OCI-LY1 (cell line): ENCODE data around the gene C1orf56.

Experiments used
- H2AFZ ChIP-seq: fragments of 200-600 bp; sonication (generic), shearing (Covaris generic); 2 replicates; pipeline ENCODE4 v1.6.0; 2014; ENCODE audit warnings: antibody characterized with exemption, mild to moderate bottlenecking, low read length
- H3F3A ChIP-seq: fragments of 200-600 bp; sonication (generic), shearing (Covaris generic); 2 replicates; pipeline ENCODE4 v1.6.0; 2014; ENCODE audit warnings: mild to moderate bottlenecking, antibody characterized with exemption, low read length, moderate library complexity; ENCODE audit not compliant: insufficient read depth
- H3K27ac ChIP-seq: fragments of 200-600 bp; sonication (generic); 2 replicates; pipeline ENCODE4 v1.5.1; 2014; ENCODE audit warnings: low read length, mixed run types, mild to moderate bottlenecking, low read depth; ENCODE audit not compliant: poor library complexity, severe bottlenecking
- H3K27me3 ChIP-seq: fragments of 200-600 bp; sonication (generic); 2 replicates; pipeline ENCODE4 v1.6.0; 2014; ENCODE audit warnings: antibody characterized with exemption, mild to moderate bottlenecking, low read length, moderate library complexity; ENCODE audit not compliant: insufficient read depth
- H3K36me3 ChIP-seq: fragments of 200-600 bp; sonication (generic); 2 replicates; pipeline ENCODE4 v1.6.1; 2014; ENCODE audit warnings: mild to moderate bottlenecking, antibody characterized with exemption, low read length, moderate library complexity, mixed read lengths; ENCODE audit not compliant: insufficient read depth
- H3K4me1 ChIP-seq: fragments of 200-600 bp; sonication (generic); 2 replicates; pipeline ENCODE4 v1.5.1; 2014; ENCODE audit warnings: mild to moderate bottlenecking, low read length, moderate library complexity; ENCODE audit not compliant: insufficient read depth, severe bottlenecking
- H3K4me2 ChIP-seq: fragments of 200-600 bp; sonication (generic), shearing (Covaris generic); 2 replicates; pipeline ENCODE4 v1.6.1; 2014; ENCODE audit warnings: low read length
- H3K4me3 ChIP-seq: fragments of 200-600 bp; sonication (generic); 2 replicates; pipeline ENCODE4 v1.5.1; 2014; ENCODE audit warnings: low read length, low read depth, mild to moderate bottlenecking, mixed read lengths; ENCODE audit not compliant: poor library complexity, severe bottlenecking
- H3K79me2 ChIP-seq: fragments of 200-600 bp; shearing (Covaris generic); 2 replicates; pipeline ENCODE4 v1.6.1; 2016; ENCODE audit warnings: mixed run types, low read length, mixed read lengths; ENCODE audit not compliant: insufficient read depth
- H3K9ac ChIP-seq: fragments of 200-600 bp; sonication (generic), shearing (Covaris generic); 2 replicates; pipeline ENCODE4 v1.6.1; 2014; ENCODE audit warnings: mild to moderate bottlenecking, low read length, mixed read lengths
- H3K9me2 ChIP-seq: fragments of 200-600 bp; sonication (generic), shearing (Covaris generic); 2 replicates; pipeline ENCODE4 v1.6.1; 2014; ENCODE audit warnings: low read depth, mild to moderate bottlenecking, low read length, mixed read lengths
- H3K9me3 ChIP-seq: fragments of 200-600 bp; shearing (Covaris generic); 2 replicates; pipeline ENCODE4 v1.6.1; 2014; ENCODE audit warnings: low read length, mixed read lengths
- H4K20me1 ChIP-seq: fragments of 200-600 bp; sonication (generic), shearing (Covaris generic); 2 replicates; pipeline ENCODE4 v1.6.0; 2016; ENCODE audit warnings: mild to moderate bottlenecking, low read length; ENCODE audit not compliant: insufficient read depth
- CTCF ChIP-seq: fragments of 200-600 bp; sonication (generic), shearing (Covaris generic); IDR thresholded peaks from 2 replicates; pipeline ENCODE4 v1.5.1; 2017; ENCODE audit warnings: mild to moderate bottlenecking, antibody characterized with exemption, low read length, moderate library complexity, mixed read lengths
- EZH2 ChIP-seq: fragments of 200-600 bp; sonication (generic), shearing (Covaris generic); IDR thresholded peaks from 2 replicates; pipeline ENCODE4 v1.8.0; 2017; ENCODE audit warnings: borderline replicate concordance, mixed run types, mild to moderate bottlenecking, antibody characterized with exemption, low read length, moderate library complexity, mixed read lengths

C1orf56 gene

GRCh38 chr1:151047925-151048644, 534 bp downstream of the C1orf56 start:
- H3F3A ChIP-seq = peaks cover 13% of the 10 kb centered on the region; the same call in 1 of the 2 replicates
- H2AFZ ChIP-seq = peak overlapping the region; percentile 27
- H3K9ac ChIP-seq = peak overlapping the region; percentile 81
- no peaks in the 10 kb centered on the region for H4K20me1 ChIP-seq
- peaks cover 17% of the 10 kb centered on the region for H3K4me1 ChIP-seq
- H3K79me2 ChIP-seq = no peaks in the 10 kb centered on the region
- TF ChIP-seq EZH2 (no peak), CTCF (peak; percentile 60)
- H3K4me3 ChIP-seq = peak overlapping the region; percentile 81
- no peaks in the 10 kb centered on the region for H3K9me3 ChIP-seq
- H3K4me2 ChIP-seq = peak overlapping the region; percentile 93
- no peak overlapping the region for H3K27ac ChIP-seq
- peaks cover 33% of the 10 kb centered on the region for H3K36me3 ChIP-seq
- H3K27me3 ChIP-seq = no peaks in the 10 kb centered on the region
- no peaks in the 10 kb centered on the region for H3K9me2 ChIP-seq

DNA sequence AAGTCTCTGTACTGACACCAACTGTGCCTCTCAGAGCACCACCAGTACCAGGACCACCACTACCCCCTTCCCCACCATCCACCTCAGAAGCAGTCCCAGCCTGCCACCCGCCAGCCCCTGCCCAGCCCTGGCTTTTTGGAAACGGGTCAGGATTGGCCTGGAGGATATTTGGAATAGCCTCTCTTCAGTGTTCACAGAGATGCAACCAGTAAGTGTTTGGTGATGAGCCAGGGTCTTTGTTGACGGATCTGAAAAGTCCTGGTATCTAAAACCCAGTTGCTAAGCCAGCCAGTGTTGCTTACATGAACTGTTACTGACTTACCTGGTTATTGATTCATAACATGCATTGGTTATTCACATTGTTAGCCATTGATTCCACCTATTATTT, 1.1 kb downstream of the C1orf56 start:
- Histone ChIP-seq H3K9ac (peak overlapping the region; percentile 81; the same call in 1 of the 2 replicates), H4K20me1 (no peaks in the 10 kb centered on the region), H3K9me2 (no peaks in the 10 kb centered on the region), H3F3A (peaks cover 13% of the 10 kb centered on the region; the same call in 1 of the 2 replicates), H3K27me3 (no peaks in the 10 kb centered on the region), H3K27ac (no peak overlapping the region), H3K4me3 (peak overlapping the region; percentile 81), H3K36me3 (peaks cover 38% of the 10 kb centered on the region), H3K79me2 (no peaks in the 10 kb centered on the region), H2AFZ (no peak overlapping the region), H3K9me3 (no peaks in the 10 kb centered on the region), H3K4me2 (peak overlapping the region; percentile 93), H3K4me1 (peaks cover 17% of the 10 kb centered on the region)
- 0 out of 2 replicates have a peak, but pooled peaks have one; percentile 12 for TF ChIP-seq CTCF
- no peak for TF ChIP-seq EZH2

DNA sequence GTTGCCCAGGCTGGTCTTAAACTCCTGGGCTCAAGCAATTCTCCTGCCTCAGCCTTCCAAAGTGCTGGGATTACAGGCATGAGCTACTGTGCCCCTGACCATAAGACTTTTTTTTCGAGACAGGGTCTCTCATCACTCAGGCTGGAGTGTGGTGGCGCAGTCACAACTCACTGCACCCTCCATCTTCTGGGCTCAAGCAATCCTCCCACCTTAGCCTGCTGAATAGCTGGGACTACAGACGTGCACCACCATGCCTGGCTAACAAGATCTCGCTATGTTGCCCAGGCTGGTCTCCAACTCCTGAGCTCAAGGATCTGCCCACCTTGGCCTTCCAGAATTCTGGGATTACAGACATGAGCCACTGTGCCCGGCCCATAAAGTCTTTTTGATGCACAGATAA, 1.9 kb downstream of the C1orf56 start:
- Histone ChIP-seq H3K27ac (no peak overlapping the region), H3K9me2 (no peaks in the 10 kb centered on the region), H3F3A (peaks cover 13% of the 10 kb centered on the region; the same call in 1 of the 2 replicates), H3K9ac (no peak overlapping the region), H2AFZ (no peak overlapping the region), H3K36me3 (peaks cover 47% of the 10 kb centered on the region), H4K20me1 (no peaks in the 10 kb centered on the region), H3K4me1 (peaks cover 17% of the 10 kb centered on the region), H3K4me2 (no peak overlapping the region), H3K79me2 (no peaks in the 10 kb centered on the region), H3K9me3 (no peaks in the 10 kb centered on the region), H3K27me3 (no peaks in the 10 kb centered on the region), H3K4me3 (no peak overlapping the region)
- TF ChIP-seq EZH2 = no peak
- no peak for TF ChIP-seq CTCF
